Measurements from ENCODE around the gene PTPRK. TPM values are rescaled to one million over a fixed set of nuclear protein-coding genes. Genes with fewer than 3 reads are reported as not detected.

PTPRK gene
- total and polyA plus RNA-seq, 12 donors = 3.2 to 22.4 (median 15.0) TPM

DNA sequence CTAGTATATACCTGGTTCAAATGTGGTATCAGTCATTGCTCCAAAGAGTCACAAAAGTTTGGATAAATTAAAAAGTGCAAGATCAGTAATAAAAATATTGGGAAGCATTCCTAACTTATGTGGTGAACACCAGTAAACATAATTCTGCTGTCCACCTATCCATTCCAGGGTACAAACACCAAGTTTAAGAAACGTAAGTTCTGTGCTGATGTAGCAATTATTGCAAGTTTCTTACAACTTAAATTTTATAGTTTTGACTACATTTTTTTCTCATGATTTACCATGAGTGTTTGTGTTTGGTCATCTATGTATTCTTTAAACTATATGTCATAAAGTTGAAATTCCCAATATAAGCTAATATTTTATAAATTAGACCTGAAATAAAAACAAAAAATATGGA, 364.6 kb downstream of the PTPRK start:
- Histone ChIP-seq H3K4me3 (no peak overlapping the region), H3K9me3 (replicated peaks in 1 of 3) (no peaks in the 10 kb centered on the region), H3K27ac (no peak overlapping the region), H3K36me3 (replicated peaks in 1 of 2) (no peaks in the 10 kb centered on the region), H3K4me1 (replicated peaks in 1 of 2) (no peaks in the 10 kb centered on the region), H3K27me3 (no peaks in the 10 kb centered on the region)
- 94 to 100% (median 95%) methylated on average over 1 of the region's 1 CpG for WGBS, 4 donors
- TF ChIP-seq POLR2A (IDR thresholded peaks at IDR 0.05) = no peak
- TF ChIP-seq, protein P1, sequence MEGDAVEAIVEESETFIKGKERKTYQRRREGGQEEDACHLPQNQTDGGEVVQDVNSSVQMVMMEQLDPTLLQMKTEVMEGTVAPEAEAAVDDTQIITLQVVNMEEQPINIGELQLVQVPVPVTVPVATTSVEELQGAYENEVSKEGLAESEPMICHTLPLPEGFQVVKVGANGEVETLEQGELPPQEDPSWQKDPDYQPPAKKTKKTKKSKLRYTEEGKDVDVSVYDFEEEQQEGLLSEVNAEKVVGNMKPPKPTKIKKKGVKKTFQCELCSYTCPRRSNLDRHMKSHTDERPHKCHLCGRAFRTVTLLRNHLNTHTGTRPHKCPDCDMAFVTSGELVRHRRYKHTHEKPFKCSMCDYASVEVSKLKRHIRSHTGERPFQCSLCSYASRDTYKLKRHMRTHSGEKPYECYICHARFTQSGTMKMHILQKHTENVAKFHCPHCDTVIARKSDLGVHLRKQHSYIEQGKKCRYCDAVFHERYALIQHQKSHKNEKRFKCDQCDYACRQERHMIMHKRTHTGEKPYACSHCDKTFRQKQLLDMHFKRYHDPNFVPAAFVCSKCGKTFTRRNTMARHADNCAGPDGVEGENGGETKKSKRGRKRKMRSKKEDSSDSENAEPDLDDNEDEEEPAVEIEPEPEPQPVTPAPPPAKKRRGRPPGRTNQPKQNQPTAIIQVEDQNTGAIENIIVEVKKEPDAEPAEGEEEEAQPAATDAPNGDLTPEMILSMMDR (IDR thresholded peaks at IDR 0.05) = no peak
- intact Hi-C loops (cut with DNase I) = no loop called here
- DNase-seq = no peak

DNA sequence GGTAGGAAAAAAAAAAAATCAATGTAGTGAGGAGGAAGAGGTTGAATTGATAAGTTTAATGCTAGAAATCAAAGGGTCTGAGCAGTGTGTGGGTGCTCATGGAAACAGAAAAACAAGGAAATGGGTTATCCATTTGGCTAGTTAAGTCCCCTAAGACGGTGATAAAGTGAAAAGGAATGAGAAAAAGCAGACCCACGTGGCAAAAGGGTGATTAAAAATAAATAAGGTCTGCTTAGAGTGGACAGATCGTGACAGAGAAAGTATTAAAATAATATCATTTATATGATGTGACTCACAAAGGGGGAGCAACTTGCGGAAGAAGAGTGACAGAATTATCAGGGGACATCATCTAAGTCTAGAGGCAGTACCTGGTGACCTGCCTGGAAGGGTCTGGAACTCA, 367.8 kb downstream of the PTPRK start:
- TF ChIP-seq, protein P1 (IDR thresholded peaks at IDR 0.05) = no peak
- TF ChIP-seq POLR2A (IDR thresholded peaks at IDR 0.05) = no peak
- Histone ChIP-seq H3K4me3 (no peak overlapping the region), H3K27ac (no peak overlapping the region), H3K4me1 (replicated peaks in 1 of 2) (no peaks in the 10 kb centered on the region), H3K27me3 (no peaks in the 10 kb centered on the region), H3K9me3 (replicated peaks in 1 of 3) (no peaks in the 10 kb centered on the region), H3K36me3 (replicated peaks in 1 of 2) (no peaks in the 10 kb centered on the region)
- no peak for DNase-seq
- 77 to 87% (median 86%) methylated on average over 4 of the region's 4 CpGs for WGBS, 4 donors
- intact Hi-C loops (cut with DNase I) = no loop called here

DNA sequence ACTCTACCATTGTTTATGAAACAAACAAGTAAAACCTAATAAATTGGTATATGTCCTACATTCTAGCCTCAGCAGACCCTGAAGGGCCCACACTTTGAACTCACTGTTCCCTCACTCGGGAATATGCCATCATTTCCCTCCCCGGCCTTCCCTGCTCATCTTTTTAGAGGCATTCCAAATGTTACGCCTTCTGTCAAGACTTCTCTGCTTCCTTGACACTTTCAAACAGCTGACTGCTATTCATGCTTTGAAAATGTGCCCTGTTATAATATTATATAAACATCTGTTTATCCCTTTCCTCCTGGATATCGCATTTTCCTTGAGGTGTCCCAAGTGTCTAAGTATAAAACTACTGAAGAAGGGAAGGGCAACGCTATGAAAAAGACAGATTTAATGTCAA, 370.0 kb downstream of the PTPRK start:
- 89 to 96% (median 93%) methylated on average over 5 of the region's 5 CpGs for WGBS, 4 donors

DNA sequence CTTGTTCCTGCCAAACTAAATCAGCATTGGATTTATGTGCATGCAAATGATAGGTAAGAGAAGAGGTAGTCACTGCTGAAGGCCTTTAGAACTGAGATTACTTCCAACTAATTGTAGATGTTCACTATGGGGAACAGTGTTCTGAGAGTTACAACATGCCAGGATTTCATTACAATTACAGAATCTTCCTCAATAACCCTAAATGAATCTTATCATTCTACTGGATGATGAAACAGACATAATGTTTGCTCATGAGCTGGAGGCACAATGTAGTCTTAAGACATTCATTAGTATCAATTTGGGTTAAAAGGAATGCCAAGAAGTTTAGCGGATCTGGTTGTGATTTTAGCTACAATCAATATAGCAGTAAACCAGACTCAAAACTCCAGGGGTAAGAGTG, 370.6 kb downstream of the PTPRK start:
- DNase-seq = no peak
- Histone ChIP-seq H3K4me3 (no peak overlapping the region), H3K36me3 (replicated peaks in 1 of 2) (no peaks in the 10 kb centered on the region), H3K4me1 (replicated peaks in 1 of 2) (no peaks in the 10 kb centered on the region), H3K9me3 (replicated peaks in 1 of 3) (peaks cover 0 to 6% (median 0%) of the 10 kb centered on the region in 3 donors), H3K27me3 (no peaks in the 10 kb centered on the region), H3K27ac (no peak overlapping the region)
- 96 to 100% (median 98%) methylated on average over 1 of the region's 1 CpG for WGBS, 4 donors
- no peak for TF ChIP-seq POLR2A (IDR thresholded peaks at IDR 0.05)
- TF ChIP-seq, protein P1 (IDR thresholded peaks at IDR 0.05) = no peak
- intact Hi-C loops (cut with DNase I) = no loop called here

More for the DNA sequence above, 370.0 kb downstream of the PTPRK start:
- Histone ChIP-seq H3K9me3 (replicated peaks in 1 of 3) (peaks cover 0 to 6% (median 0%) of the 10 kb centered on the region in 3 donors), H3K27ac (no peak overlapping the region), H3K4me1 (replicated peaks in 1 of 2) (no peaks in the 10 kb centered on the region), H3K27me3 (no peaks in the 10 kb centered on the region), H3K4me3 (no peak overlapping the region), H3K36me3 (replicated peaks in 1 of 2) (no peaks in the 10 kb centered on the region)
- intact Hi-C loops (cut with DNase I) = no loop called here
- DNase-seq = no peak
- TF ChIP-seq, protein P1 (IDR thresholded peaks at IDR 0.05) = no peak
- TF ChIP-seq POLR2A (IDR thresholded peaks at IDR 0.05) = no peak
